HG02610 (cell line): ENCODE data around the gene FGF3.

Source experiments
- ATAC-seq: cut with Tn5 transposase; IDR thresholded peaks from one replicate; pipeline ENCODE4 v1.9.1; 2021; ENCODE audit warnings: mild to moderate bottlenecking, moderate library complexity; ENCODE audit not compliant: unreplicated experiment

Gene FGF3

GRCh38 chr11:69818603-69819441 is at the start of gene FGF3:
TSS of gene FGF3 (minus strand) at chr11:69819416. CDS start at chr11:69818933, 483 bp downstream.
- ATAC-seq = no peak

DNA sequence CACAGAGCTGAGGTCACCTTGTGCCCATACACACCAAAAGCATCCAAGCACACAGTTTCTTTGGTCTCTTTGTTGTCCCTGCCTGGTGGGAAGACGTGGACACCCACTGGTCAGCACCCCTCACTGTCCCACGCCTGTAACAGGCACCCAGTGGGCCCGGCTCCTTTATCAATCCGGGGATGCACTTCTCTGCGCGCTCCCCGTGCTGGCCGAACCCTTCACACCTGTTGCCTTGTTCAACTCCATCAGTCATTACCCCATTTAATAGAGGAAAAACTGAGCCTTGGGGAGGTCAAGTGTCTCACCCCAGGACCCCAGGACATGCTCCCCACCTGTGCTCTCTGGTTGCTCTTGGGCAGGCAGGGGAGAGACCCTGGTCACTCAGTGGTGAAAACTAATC is 49.7 kb upstream of the FGF3 start:
- no peak for ATAC-seq

- ATAC-seq = no peak
Measured at GRCh38 chr11:69868006-69868810, 49.0 kb upstream of the FGF3 start.

DNA sequence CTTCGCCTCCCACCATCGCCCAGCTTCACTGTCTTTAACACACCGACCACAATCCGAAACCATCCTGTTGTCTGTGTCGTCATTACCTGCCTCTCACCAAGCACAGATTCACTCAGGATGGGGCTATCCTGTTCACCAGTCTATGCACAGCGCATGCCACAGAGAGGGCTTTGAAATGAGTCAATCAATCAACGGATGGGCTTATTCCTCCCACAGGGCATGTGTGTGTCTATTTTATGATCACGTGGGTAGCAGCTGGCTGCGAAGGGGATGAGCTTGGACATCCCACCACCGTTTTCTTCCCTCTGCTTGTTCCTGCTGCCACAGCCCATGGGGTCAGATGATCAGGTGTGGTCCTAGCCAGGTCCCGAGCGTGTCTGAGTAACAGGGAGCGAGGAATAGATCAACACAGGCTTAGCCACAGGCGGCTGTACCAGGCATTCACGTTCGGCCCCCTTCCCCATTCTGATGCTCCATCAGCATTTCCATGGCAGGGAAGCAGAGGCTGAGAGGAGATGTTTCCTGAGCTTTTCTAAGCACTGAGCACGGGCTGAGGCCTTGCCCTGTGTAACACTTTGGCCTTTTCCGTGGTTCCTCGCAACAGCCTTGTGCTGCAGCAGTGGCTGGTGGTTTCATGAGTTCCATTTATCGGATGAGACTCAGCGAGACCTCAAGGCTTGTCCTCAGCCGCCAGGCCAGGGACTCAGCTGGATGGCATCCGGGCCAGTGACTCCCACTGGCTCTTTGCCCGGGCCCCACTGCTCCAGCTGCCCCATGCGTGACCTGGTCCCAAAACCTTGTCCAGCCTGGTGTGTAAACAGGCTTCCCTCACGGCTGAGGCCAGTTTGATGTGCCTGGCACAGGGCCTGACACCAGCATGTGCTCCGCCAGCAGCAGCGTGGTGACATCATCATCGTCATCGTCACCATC is 48.1 kb upstream of the FGF3 start:
- ATAC-seq = no peak

GRCh38 chr11:69866648-69867047 is 47.4 kb upstream of the FGF3 start:
- ATAC-seq = no peak

DNA sequence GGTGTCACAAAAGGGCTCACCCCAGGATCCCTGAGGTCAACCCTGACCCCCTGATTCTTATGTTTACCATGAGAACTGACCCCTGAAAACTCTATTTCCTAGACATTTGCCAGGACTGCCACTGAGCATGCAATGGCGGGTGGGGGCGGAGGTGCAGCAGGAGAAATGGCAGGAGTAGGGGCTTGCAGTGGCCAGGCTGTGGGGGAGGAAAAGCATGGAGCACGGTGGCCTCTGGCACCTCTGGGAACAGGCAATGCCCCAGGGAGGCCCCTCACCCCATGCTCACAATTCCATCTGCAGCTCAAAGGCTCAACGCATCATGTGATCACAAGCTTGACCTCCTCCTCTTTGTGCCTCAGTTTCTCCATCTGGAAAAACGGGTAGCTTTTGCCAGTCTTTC is 46.5 kb upstream of the FGF3 start:
- no peak for ATAC-seq

GRCh38 chr11:69864686-69865661 is 45.8 kb upstream of the FGF3 start:
- no peak for ATAC-seq

- no peak for ATAC-seq
Measured at GRCh38 chr11:69863544-69864200, 44.5 kb upstream of the FGF3 start.

DNA sequence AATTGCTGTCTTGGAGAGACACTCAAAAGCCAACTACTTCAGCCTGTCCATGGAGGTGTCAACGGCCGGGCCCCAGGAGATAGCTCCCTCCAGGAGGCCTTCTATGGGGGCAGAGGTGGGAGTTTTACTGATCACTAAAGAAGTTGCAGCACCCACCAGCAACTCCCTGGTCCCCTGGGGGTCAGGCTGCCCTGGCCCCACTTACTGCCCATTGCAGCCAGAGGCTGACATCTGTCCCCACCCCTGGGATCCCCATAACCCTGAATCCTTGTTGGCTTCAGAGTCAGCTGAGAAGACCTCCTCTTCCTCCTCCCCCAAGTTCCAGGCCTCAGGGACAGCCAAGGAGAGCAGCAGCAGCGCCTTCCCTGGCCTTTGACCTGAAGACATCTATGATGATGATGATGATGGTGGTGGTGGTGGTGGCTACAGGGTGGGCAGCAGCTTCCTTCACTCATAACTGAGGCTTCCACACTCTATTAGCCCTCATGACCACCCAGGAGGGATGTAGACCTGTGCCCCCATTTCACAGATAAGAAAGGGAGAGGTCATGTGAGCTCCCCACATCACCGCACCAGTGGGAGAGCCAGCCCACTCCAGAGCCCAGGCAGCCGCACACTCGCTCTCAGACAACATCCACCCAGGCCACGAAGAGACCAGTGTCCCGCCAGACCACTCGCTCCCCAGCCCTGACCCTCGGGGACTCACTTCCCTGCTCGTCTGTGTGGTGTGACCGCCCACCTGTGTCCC is 43.8 kb upstream of the FGF3 start:
- ATAC-seq = no peak

GRCh38 chr11:69862331-69862771 is 43.1 kb upstream of the FGF3 start:
- ATAC-seq = no peak

DNA sequence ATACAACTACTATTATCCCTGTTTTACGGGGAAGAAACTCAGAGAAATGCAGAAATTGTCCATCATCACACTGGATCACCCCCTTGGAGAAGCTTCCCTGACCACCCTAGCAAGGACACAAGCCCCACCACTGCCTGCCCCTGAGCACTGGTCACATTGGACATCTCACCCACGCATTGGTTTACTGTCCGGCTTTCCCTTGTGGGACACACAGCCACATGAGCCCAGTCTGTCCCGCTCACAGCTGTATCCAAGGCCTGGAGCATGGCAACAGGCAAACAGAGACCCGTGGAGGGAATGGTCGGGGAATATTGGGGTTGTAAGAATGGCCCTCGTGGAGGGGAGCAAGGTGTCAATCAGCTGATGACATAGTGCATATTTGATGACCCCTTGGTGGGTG is 42.7 kb upstream of the FGF3 start:
- ATAC-seq = no peak

DNA sequence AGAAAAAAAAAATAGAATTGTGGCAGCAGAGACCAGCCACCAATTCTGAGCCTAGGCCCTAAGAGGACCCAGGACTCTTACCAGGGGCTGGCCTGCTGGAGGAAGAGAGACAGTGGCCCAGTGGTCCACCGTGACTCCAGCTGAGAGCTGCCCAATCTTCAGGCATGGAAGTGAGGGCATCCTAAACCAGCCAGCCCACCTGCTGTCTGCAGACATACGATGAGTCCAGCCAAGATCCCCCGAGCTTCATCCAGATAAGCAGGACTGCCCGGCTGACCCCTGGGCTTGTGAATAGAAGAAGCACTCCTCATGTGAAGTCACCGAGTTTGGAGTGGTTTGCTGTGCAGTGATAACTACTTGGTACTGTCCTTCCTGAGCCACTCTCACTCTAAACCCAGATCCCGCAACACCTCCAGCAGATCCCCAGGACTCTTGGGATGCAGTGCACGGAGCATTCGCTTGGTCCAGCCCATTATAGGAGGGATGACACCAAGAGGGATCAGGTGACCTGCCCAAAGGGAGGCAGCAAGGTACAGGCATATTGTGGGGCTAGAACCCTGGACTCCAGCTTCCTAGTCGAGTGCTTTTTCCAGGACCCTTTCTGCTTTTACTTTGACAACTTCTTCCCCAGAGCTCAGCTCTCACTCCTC is 41.7 kb upstream of the FGF3 start:
- no peak for ATAC-seq

DNA sequence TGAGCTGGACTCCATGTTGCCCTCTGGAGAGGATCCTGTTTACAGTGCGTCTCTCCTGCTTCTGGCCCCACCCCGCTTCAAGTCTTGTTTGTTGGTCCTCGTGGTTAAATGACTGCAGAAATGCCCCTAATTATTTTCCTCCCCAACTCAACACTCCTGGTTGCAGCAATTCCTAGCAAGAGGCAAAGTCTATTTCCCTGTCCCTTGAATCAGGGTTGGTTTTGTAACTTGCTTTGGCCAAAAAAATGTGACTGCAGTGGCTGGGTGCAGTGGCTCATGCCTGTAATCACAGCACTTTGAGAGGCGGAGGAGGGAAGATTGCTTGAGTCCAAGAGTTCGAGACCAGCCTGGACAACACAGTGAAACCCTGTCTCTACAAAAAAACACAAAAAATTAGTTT is 41.0 kb upstream of the FGF3 start:
- no peak for ATAC-seq

GRCh38 chr11:69859275-69859934 is 40.2 kb upstream of the FGF3 start:
- no peak for ATAC-seq

DNA sequence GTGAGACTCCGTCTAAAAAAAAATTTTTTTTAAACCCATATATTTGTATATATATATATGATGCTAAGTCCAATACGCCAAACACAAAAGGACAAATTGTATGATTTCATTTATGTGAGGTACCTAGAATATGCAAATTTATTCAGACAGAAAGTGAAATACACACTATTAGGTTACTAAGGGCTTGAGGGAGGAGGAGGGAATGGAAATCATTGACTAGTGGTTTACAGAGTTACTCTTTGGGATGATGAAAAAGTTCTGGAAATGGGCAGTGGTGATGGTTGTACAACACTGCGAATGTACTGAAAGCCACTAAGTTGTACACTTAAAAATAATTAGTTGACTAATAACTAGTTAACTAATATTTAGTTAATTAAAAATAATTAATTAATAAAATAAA is 36.2 kb upstream of the FGF3 start:
- no peak for ATAC-seq

GRCh38 chr11:69854713-69855112 is 35.5 kb upstream of the FGF3 start:
- ATAC-seq = no peak

DNA sequence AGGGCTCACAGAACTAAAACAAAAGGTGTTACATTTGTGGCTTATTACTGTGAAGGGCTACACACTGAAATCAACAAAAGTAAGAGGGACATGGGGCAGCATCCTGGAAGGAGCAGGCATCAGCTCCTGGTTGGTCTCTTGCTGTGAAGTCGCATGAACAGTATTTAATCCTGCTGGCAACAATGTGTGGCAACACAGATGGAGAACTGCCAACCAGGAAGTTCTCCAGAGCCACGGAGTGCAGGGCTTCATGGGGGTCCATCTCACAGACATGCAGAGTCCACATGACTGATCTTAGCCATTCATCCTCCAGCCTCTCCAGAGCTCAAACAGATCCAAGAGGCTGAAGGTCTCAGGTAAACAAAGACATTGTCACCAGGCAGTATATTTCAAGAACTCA is 32.8 kb upstream of the FGF3 start:
- no peak for ATAC-seq

- ATAC-seq = no peak
Measured at GRCh38 chr11:69848201-69848600, 29.0 kb upstream of the FGF3 start.
